Spleen (tissue), 11 donors: ENCODE data around the gene DYDC2. TPM values are rescaled to one million over a fixed set of nuclear protein-coding genes. Genes with fewer than 3 reads are reported as not detected.

ENCODE experiments used
- DNase-seq: peaks from one replicate; pipeline ENCODE4 v3.0.0-alpha.2; 2020
- H3K27ac ChIP-seq, 8 donors: fragments of 200-600 bp; sonication (generic) in 7 of 8; 1 replicate in 4 of 8; 2 replicates in 4 of 8; pipeline versions ENCODE4 v1.5.0 to v1.8.0; 2016 to 2021; ENCODE audit warnings: inconsistent platforms in 4 of 8, mild to moderate bottlenecking in 4 of 8, moderate library complexity in 1 of 8
- H3K27me3 ChIP-seq, 7 donors: fragments of 200-600 bp; sonication (generic) in 6 of 7; replicated peaks in 1 of 7; 1 replicate in 4 of 7; 2 replicates in 3 of 7; pipeline versions ENCODE4 v1.5.0 to v1.8.0; 2016 to 2021; ENCODE audit warnings: inconsistent platforms in 3 of 7, mild to moderate bottlenecking in 1 of 7
- H3K36me3 ChIP-seq, 6 donors: fragments of 200-600 bp; sonication (generic) in 5 of 6; 1 replicate in 4 of 6; 2 replicates in 2 of 6; pipeline versions ENCODE4 v1.5.0 to v1.8.0; 2016 to 2021; ENCODE audit warnings: inconsistent platforms in 2 of 6
- H3K4me1 ChIP-seq, 6 donors: fragments of 200-600 bp; sonication (generic) in 5 of 6; 1 replicate in 3 of 6; 2 replicates in 3 of 6; pipeline versions ENCODE4 v1.5.0 to v1.8.0; 2016 to 2021; ENCODE audit warnings: inconsistent platforms in 3 of 6
- H3K4me3 ChIP-seq, 8 donors: fragments of 200-600 bp; sonication (generic) in 7 of 8; 1 replicate in 4 of 8; 2 replicates in 4 of 8; pipeline versions ENCODE4 v1.5.0 to v1.8.0; 2016 to 2021; ENCODE audit warnings: inconsistent platforms in 4 of 8, mild to moderate bottlenecking in 4 of 8, moderate library complexity in 2 of 8
- H3K9me3 ChIP-seq, 8 donors: fragments of 200-600 bp; sonication (generic) in 7 of 8; 1 replicate in 4 of 8; 2 replicates in 4 of 8; pipeline versions ENCODE4 v1.5.0 to v1.8.0; 2016 to 2021; ENCODE audit warnings: inconsistent platforms in 4 of 8
- POLR2A ChIP-seq, 3 donors: fragments of 450-650 bp; IDR thresholded peaks; one replicate each; pipeline ENCODE4 v1.5.1; 2017; ENCODE audit warnings: antibody characterized with exemption in 3 of 3, mild to moderate bottlenecking in 1 of 3
- POLR2AphosphoS5 ChIP-seq, 3 donors: sonication (generic); formaldehyde crosslinking; IDR thresholded peaks; one replicate each; pipeline ENCODE4 v1.5.1; 2017; ENCODE audit warnings: antibody characterized with exemption in 3 of 3
- WGBS, 5 donors: extraction: QIAGEN DNeasy Blood & Tissue Kit in 3 of 5; methylation state at CpG; one replicate each; pipeline versions ENCODE4 v1.1.5 to v1.1.7; 2013 to 2018; 5-methylcytosine and 5-hydroxymethylcytosine counted together
- intact Hi-C: fragments of 100-400 bp; cut with DNase I; formaldehyde crosslinking; loops from one replicate; pipeline ENCODE4 v1.15.0; 2023; ENCODE audit warnings: low total_unique reads
- polyA plus RNA-seq, 3 donors: library from polyadenylated mRNA; stranded (reverse); fragments of 200-250 nt; gene quantifications; one replicate each; pipeline ENCODE4 v1.2.1, GENCODE V29; 2013
- total RNA-seq, 7 donors: library from RNA; depleted of rRNA in 3 of 7; stranded (reverse); fragments of >200 nt in 3 of 7; fragmentation: NEBNext Ultra II Directional in 4 of 7; extraction: Animal tissue kit (Norgen Biotek cat#: 25700) in 4 of 7; gene quantifications; one replicate each; pipeline versions ENCODE4 v1.1.0 to v1.2.1, GENCODE V29; 2016 to 2021
- TF ChIP-seq, protein P1 (sequence below), 11 experiments: fragments of 200-600 bp in 7 of 11; fragments of 450-650 bp in 4 of 11; sonication (generic) in 4 of 11; IDR thresholded peaks in 8 of 11; conservative IDR thresholded peaks in 3 of 11; 1 replicate in 7 of 11; 2 replicates in 4 of 11; pipeline versions ENCODE4 v1.4.0 to v1.8.0; 2016 to 2021; ENCODE audit warnings: antibody characterized with exemption in 11 of 11, inconsistent platforms in 4 of 11, mild to moderate bottlenecking in 1 of 11
- donor health status: healthy with polysubstance abuse.
- donor health status: DM: no; HTN: no; CAD: no; lungs with moderate emphysema.
- donor health status: DM: no; HTN: no; CAD: no.
- donor health status: Bipolar disorder and iron deficiency.
- donor health status: healthy.
- donor health status: DM: no; HTN: no; CAD: no.
- donor health status: DM: yes; HTN: yes; CAD: no.

The DYDC2 gene
- total and polyA plus RNA-seq, 10 donors, result not detected

DNA sequence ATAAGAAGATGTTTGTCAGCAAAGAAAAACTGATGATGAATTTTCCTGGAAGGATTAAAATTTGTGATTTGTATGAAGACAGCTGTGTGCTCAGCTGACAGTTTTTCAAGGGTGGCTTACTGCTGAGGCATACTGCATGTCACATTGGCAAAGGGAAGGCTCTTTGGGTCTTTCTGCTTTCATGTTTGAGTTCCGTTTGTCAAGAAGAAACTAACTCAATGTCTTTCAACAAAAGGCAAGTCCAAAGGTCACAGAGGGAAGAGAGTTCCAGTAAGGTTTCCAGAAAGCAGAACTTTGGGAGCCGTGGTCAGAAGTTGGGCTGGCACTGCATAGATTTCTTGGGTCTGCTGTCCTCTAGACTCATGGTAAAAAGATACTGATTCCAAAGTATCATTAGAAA is 16.9 kb downstream of the DYDC2 start:
- WGBS, 5 donors, result 57 to 72% (median 64%) methylated on average over 2 of the region's 2 CpGs
- Histone ChIP-seq H3K4me3 (no peak overlapping the region), H3K36me3 (no peaks in the 10 kb centered on the region), H3K4me1 (peaks cover 0 to 4% (median 0%) of the 10 kb centered on the region in 6 donors), H3K27me3 (no peaks in the 10 kb centered on the region), H3K9me3 (peaks cover 0 to 7% (median 0%) of the 10 kb centered on the region in 8 donors), H3K27ac (no peak overlapping the region)
- no peak for DNase-seq
- intact Hi-C loops, result no loop called here
- TF ChIP-seq POLR2A (IDR thresholded peaks at IDR 0.05), result no peak
- TF ChIP-seq, protein P1, sequence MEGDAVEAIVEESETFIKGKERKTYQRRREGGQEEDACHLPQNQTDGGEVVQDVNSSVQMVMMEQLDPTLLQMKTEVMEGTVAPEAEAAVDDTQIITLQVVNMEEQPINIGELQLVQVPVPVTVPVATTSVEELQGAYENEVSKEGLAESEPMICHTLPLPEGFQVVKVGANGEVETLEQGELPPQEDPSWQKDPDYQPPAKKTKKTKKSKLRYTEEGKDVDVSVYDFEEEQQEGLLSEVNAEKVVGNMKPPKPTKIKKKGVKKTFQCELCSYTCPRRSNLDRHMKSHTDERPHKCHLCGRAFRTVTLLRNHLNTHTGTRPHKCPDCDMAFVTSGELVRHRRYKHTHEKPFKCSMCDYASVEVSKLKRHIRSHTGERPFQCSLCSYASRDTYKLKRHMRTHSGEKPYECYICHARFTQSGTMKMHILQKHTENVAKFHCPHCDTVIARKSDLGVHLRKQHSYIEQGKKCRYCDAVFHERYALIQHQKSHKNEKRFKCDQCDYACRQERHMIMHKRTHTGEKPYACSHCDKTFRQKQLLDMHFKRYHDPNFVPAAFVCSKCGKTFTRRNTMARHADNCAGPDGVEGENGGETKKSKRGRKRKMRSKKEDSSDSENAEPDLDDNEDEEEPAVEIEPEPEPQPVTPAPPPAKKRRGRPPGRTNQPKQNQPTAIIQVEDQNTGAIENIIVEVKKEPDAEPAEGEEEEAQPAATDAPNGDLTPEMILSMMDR (IDR thresholded peaks at IDR 0.05 in 8 of 11, conservative IDR thresholded peaks at IDR 0.05 in 3 of 11), result no peak
- TF ChIP-seq POLR2AphosphoS5 (IDR thresholded peaks at IDR 0.05), result no peak

DNA sequence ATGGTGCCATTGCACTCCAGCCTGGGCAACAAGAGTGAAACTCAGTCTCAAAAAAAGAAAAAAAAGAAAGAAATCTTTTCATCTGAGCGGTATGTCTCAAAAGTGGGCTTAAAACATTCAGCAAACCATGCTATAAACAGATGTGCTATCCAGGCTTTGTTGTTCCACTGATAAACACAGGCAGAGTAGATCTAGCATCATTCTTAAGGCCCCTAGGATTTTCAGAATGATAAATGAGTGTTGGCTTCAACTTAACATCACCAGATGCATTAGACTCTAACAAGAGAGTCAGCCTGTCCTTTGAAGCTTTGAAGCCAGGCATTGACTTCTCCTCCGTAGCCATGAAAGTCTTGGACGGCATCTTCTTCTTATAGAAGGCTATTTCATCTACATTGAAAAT is 23.1 kb downstream of the DYDC2 start:
- Histone ChIP-seq H3K4me1 (peaks cover 0 to 14% (median 2%) of the 10 kb centered on the region in 6 donors), H3K4me3 (no peak overlapping the region), H3K27ac (no peak overlapping the region), H3K9me3 (no peaks in the 10 kb centered on the region), H3K36me3 (no peaks in the 10 kb centered on the region), H3K27me3 (no peaks in the 10 kb centered on the region)
- WGBS, 5 donors, result 32 to 83% (median 49%) methylated on average over 3 of the region's 3 CpGs
- intact Hi-C loops, result loop anchor here (10.0 kb wide), 1 partner anchor 125 kb away; no protein-coding TSS in a partner anchor
- TF ChIP-seq, protein P1 (IDR thresholded peaks at IDR 0.05 in 8 of 11, conservative IDR thresholded peaks at IDR 0.05 in 3 of 11), result no peak
- TF ChIP-seq POLR2AphosphoS5 (IDR thresholded peaks at IDR 0.05), result no peak
- no peak for TF ChIP-seq POLR2A (IDR thresholded peaks at IDR 0.05)
- no peak for DNase-seq

DNA sequence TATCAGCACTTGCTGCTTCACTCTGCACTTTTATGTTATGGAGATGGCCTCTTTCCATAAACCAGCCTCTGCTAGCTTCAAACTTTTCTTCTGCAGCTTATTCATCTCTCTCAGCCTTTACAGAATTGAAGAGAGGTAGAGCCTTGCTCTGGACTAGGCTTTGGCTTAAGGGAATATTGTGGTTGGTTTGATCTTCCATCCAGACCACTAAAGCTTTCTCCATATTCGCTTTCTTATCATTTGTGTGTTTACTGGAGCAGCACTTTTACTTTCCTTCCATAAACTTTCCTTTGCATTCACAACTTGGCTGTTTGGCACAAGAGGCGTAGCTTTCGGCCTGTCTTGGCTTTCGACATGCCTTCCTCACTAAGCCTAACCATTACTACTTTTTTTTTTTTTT is 23.6 kb downstream of the DYDC2 start:
- no peak for DNase-seq
- Histone ChIP-seq H3K4me3 (no peak overlapping the region), H3K9me3 (no peaks in the 10 kb centered on the region), H3K4me1 (peaks cover 0 to 14% (median 2%) of the 10 kb centered on the region in 6 donors), H3K36me3 (no peaks in the 10 kb centered on the region), H3K27me3 (no peaks in the 10 kb centered on the region), H3K27ac (no peak overlapping the region)
- TF ChIP-seq POLR2AphosphoS5 (IDR thresholded peaks at IDR 0.05) (no peak), POLR2A (IDR thresholded peaks at IDR 0.05) (no peak)
- TF ChIP-seq, protein P1 (IDR thresholded peaks at IDR 0.05 in 8 of 11, conservative IDR thresholded peaks at IDR 0.05 in 3 of 11), result no peak
- 86 to 93% (median 89%) methylated on average over 4 of the region's 4 CpGs for WGBS, 5 donors
- intact Hi-C loops, result loop anchor here (10.0 kb wide), 1 partner anchor 125 kb away; no protein-coding TSS in a partner anchor

DNA sequence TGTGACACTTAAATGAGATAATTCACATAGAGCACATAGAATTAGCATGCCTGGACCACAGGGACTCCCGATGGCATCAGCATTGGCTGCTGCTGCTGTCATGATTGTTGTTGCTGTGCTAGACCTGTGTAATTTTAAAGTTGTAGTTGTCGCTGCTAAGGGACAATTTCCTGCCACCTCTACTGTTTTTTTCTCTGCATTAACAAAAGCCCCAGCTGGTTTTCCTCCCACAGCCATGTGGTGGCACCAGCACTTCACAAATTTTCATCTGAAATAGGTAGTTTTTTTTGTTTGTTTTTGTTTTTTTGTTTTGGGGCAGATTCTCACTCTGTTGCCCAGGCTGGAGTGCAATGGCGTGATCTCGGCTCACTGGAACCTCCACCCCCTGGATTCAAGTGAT is 26.4 kb downstream of the DYDC2 start:
- no peak for TF ChIP-seq POLR2AphosphoS5 (IDR thresholded peaks at IDR 0.05)
- no peak for TF ChIP-seq POLR2A (IDR thresholded peaks at IDR 0.05)
- TF ChIP-seq, protein P1 (IDR thresholded peaks at IDR 0.05 in 8 of 11, conservative IDR thresholded peaks at IDR 0.05 in 3 of 11), result peak; percentile 48 to 72 (median 64)
- H3K4me1 ChIP-seq, result peaks cover 0 to 17% (median 3%) of the 10 kb centered on the region in 6 donors
- H3K4me3 ChIP-seq, result no peak overlapping the region
- no peak overlapping the region for H3K27ac ChIP-seq
- H3K9me3 ChIP-seq, result no peaks in the 10 kb centered on the region
- H3K36me3 ChIP-seq, result no peaks in the 10 kb centered on the region
- intact Hi-C loops, result loop anchor here (10.0 kb wide), 1 partner anchor 122 kb away; no protein-coding TSS in a partner anchor
- 2 to 11% (median 6%) methylated on average over 4 of the region's 4 CpGs for WGBS, 5 donors
- no peak for DNase-seq
- no peaks in the 10 kb centered on the region for H3K27me3 ChIP-seq
